GM12875 (cell line): Measurements from ENCODE around the gene MVB12A.

Source experiments
- H3K4me3 ChIP-seq: one replicate; pipeline ENCODE4 v1.5.1; 2011; ENCODE audit warnings: low read depth, low read length, control low read depth
- TF ChIP-seq, protein P1 (sequence below): IDR thresholded peaks from 2 replicates; pipeline ENCODE4 v1.5.1; 2011; ENCODE audit warnings: low read depth, mild to moderate bottlenecking, control low read depth, inconsistent platforms, low read length, moderate library complexity, borderline replicate concordance; ENCODE audit not compliant: insufficient read depth

MVB12A gene

DNA sequence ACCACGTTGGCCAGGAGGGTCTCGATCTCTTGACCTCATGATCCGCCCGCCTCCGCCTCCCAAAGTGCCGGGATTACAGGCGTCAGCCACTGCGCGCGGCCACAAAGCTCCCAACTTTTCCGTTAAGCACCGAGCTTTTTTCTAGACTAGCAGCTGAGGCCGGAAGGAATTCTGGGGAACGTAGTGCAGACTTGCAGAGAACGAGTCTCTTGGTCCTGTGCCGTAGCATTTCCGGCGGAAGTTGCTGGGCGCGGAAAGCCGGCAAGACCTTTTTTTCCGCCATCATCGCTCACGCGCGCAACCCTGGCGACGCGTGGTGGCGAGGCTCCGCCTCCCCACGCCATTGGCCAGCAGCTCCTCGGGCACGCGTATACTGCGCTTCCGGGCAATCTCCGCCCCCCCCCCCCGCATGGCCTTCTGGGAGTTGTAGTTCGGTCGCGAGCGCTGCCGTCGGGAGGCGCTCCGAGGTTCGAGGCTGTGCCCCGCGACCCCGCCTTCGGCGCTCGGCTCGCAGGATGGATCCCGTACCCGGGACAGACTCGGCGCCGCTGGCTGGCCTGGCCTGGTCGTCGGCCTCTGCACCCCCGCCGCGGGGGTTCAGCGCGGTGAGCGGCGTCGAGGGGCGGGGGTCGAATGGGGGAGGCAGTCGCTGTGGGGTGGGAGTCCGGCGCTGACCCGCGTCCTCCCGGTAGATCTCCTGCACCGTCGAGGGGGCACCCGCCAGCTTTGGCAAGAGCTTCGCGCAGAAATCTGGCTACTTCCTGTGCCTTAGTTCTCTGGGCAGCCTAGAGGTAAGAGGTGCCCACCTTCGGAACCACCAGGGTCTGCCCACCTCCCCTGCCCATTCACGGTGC lies at the start of gene MVB12A:
Gene MVB12A, plus strand, starts transcription at position 427 of the 854 bp plus-strand sequence. Its CDS starts 89 bp downstream, at position 516.
- TF ChIP-seq, protein P1, sequence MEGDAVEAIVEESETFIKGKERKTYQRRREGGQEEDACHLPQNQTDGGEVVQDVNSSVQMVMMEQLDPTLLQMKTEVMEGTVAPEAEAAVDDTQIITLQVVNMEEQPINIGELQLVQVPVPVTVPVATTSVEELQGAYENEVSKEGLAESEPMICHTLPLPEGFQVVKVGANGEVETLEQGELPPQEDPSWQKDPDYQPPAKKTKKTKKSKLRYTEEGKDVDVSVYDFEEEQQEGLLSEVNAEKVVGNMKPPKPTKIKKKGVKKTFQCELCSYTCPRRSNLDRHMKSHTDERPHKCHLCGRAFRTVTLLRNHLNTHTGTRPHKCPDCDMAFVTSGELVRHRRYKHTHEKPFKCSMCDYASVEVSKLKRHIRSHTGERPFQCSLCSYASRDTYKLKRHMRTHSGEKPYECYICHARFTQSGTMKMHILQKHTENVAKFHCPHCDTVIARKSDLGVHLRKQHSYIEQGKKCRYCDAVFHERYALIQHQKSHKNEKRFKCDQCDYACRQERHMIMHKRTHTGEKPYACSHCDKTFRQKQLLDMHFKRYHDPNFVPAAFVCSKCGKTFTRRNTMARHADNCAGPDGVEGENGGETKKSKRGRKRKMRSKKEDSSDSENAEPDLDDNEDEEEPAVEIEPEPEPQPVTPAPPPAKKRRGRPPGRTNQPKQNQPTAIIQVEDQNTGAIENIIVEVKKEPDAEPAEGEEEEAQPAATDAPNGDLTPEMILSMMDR: no peak
- peak within 1 kb of the TSS; percentile 82 for H3K4me3 ChIP-seq

DNA sequence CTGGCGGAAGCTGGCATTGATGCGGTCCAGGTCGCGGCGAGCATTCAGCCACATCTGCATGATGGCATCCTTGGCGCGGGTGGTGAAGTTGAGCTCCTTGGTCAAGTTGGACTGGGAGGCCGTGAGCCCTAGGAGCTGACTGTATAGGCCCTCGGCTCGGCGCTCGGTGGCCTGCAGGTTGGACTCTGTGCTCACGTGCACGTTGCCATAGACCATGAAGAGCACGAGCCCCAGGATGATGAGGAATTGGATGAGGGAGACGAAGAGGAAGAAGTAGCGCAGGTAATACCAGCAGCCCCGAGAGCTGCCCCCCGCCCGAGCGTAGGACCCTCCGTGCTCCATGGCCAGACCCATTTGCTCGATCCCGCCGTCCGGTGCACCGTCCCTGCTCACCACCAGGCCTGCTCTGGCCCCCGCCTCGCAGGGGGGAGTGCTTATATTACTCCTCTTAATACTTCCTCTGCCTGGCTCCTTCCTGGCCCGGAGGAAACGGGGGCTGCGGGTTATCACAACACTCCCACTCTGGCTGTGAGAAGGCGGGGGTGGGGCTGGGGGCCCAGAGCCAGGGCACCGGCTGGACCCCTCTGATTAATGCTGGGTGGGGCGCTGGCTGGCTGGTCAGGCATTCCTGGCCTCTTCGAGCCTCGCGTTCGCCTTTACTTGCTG lies 42.8 kb upstream of the MVB12A start, which contains the start of gene PLVAP:
Gene PLVAP, minus strand, starts transcription at position 408 of the 666 bp plus-strand sequence. Its CDS starts 54 bp downstream, at position 354.
- no peak within 1 kb of the TSS for H3K4me3 ChIP-seq
- TF ChIP-seq, protein P1: no peak

DNA sequence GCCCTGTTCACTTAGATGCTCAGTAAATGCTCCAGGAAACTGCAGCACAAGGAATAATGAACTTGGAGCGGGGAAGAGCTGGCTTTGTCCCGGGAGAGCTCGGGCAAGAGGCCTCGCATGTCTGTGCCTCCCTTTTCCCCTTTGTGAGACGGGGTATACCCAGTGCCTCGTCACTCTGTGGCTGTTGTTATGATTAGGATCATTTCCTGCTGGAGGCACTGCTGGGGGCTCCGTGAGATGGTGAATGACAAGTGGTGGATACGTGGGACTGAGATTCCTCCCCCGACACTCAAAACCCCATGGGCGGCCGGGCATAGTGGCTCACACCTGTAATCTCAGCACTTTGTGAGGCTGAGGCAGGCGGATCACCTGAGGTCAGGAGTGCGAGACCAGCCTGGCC lies 41.6 kb upstream of the MVB12A start:
- TF ChIP-seq, protein P1: no peak
- H3K4me3 ChIP-seq: no peak overlapping the region

DNA sequence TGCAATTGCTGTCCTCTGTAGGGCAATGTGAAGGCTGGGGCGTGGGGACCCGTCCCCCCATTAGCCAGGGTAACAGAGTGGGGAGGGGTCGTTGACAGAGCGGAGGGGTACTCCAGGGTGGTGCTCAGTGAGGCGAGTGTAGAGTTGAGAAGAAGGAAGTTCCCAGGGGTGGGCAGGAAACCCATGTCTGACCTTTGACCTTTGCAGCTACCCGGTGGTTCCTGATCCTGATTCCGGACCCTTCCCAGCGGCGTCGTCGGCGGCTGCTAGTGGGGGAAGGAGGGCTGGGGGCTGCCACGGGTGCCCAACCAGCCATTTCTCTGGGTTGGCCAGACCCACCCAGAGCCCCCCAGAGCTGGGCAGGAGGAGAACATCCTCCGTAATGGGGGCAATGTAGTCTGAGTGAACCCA lies 40.6 kb upstream of the MVB12A start:
- H3K4me3 ChIP-seq: no peak overlapping the region
- TF ChIP-seq, protein P1: no peak

DNA sequence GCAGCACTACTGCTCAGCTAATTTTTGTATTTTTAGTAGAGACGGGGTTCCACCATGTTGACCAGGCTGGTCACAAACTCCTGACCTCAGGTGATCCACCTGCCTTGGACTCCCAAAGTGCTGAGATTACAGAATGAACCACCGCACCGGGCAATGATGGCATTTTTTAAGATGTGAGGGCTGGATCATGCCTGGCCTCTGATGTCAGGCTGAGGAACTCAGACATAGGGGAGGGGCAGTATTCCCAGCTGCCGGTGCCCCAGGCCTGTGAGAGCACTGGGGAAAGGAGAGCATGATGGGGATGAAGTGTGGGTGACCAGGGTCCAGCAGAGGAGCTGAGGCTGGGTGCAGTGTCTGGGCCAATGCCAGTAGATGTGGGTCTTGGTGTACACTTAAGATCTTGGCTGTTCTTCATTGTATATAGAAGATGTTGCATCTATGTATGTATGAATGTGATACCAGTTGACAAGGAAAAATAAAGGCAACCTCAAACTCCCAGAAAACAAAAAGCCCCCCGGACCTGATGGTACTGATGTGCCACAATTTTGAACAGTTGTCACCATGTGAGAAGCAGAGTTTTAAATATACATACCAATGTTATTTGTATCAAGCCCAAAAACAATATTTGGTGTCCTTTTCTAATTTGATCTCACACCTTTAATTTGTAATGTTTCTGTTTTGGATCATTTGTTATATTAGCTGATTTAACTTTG lies 39.3 kb upstream of the MVB12A start:
- TF ChIP-seq, protein P1: no peak
- H3K4me3 ChIP-seq: no peak overlapping the region

DNA sequence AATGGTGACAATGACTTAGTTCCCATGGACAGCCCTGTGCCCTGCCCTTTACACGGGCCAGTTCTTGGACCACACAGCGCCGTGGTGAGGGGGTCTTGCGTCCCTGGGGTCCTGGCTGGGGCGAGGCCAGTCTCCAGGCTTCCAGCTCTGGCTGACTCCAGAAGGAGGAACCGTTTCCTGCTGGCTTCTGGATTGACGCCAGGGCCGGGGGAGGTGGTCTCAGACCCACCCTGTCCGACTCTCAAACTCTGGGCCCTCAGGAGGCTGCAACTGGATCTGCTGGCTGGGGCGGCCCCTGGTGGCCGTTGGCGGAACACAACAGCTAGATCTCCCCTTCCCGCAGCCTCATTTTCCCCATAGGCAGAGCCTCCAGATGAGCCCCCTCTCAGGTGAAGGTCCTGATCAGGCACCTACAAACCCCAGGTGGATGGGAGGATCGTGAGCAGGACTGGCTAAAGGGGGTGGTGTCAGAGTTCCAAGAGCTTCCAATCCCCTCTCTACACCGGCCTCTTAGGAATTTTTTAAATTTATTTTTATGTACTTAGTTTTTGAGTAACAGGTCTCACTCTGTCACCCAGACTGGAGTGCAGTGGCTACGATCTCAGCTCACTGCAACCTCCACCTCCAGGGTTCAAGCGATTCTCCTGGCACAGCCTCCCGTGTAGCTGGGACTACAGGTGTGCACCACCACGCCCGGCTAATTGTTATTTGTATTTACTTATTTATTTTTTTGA lies 33.8 kb upstream of the MVB12A start:
- TF ChIP-seq, protein P1: peak; percentile 96
- no peak overlapping the region for H3K4me3 ChIP-seq
